HT-29 (cell line): ENCODE measurements around the gene TEX44. TPM values are rescaled to one million over a fixed set of nuclear protein-coding genes. Genes with fewer than 3 reads are reported as not detected.
A peak's percentile ranks its signal among the peaks of the same experiment; 100 is the strongest.
"Not testable (repeated sequence)": the region's sequence is repeated elsewhere in the genome, so short reads cannot be mapped to it uniquely, and the experiment has no call there.

Experiments used
- DNase-seq: peaks from one replicate; pipeline ENCODE4 v3.0.0-alpha.2; 2015; ENCODE audit warnings: low spot score
- total RNA-seq: library from RNA; depleted of rRNA; stranded (reverse); fragments of >200 nt; shearing (Covaris generic); gene quantifications from 2 replicates; pipeline ENCODE4 v1.2.3, GENCODE V29; 2014; rRNA removed

The TEX44 gene
- not detected in 2 replicates for total RNA-seq

- DNase-seq = no peak
Measured at GRCh38 chr2:231592636-231593145, at the start of gene TEX44. TEX44 (plus strand) TSS chr2:231592864; CDS start chr2:231592952, 88 bp downstream.

GRCh38 chr2:231545105-231545902, 47.4 kb upstream of the TEX44 start:
- DNase-seq = no peak

GRCh38 chr2:231546014-231546715, 46.5 kb upstream of the TEX44 start:
- DNase-seq = no peak

GRCh38 chr2:231547315-231548110, 45.2 kb upstream of the TEX44 start:
- DNase-seq = no peak

GRCh38 chr2:231548752-231549151, 43.9 kb upstream of the TEX44 start:
- no peak for DNase-seq

- DNase-seq = no peak
Measured at GRCh38 chr2:231549446-231550239, 43.0 kb upstream of the TEX44 start.

- DNase-seq = no peak
Measured at GRCh38 chr2:231552752-231553151, 39.9 kb upstream of the TEX44 start.

GRCh38 chr2:231554327-231554726, 38.3 kb upstream of the TEX44 start:
- DNase-seq = no peak

GRCh38 chr2:231554748-231555545, 37.7 kb upstream of the TEX44 start:
- DNase-seq = no peak

GRCh38 chr2:231556496-231556895, 36.2 kb upstream of the TEX44 start:
- not testable (repeated sequence) for DNase-seq

- DNase-seq = no peak
Measured at GRCh38 chr2:231556981-231557380, 35.7 kb upstream of the TEX44 start.

- peak; percentile 82 for DNase-seq
Measured at GRCh38 chr2:231557571-231558217, 35.0 kb upstream of the TEX44 start.

- peak; percentile 72 for DNase-seq
Measured at GRCh38 chr2:231563378-231563961, 29.2 kb upstream of the TEX44 start.

GRCh38 chr2:231565887-231566594, 26.6 kb upstream of the TEX44 start:
- DNase-seq = peak; percentile 15

GRCh38 chr2:231567159-231567558, 25.5 kb upstream of the TEX44 start:
- no peak for DNase-seq

GRCh38 chr2:231568098-231568784, 24.4 kb upstream of the TEX44 start:
- no peak for DNase-seq

GRCh38 chr2:231568785-231569435, 23.8 kb upstream of the TEX44 start:
- DNase-seq = no peak
